D721Med (cell line): ENCODE measurements around the gene ADARB2.

Source experiments
- DNase-seq: peaks from one replicate; pipeline ENCODE4 v3.0.0; 2011; ENCODE audit warnings: low spot score; ENCODE audit not compliant: insufficient read length
- FAIRE-seq: peaks from 2 replicates; lab custom pipeline; 2011; peaks lifted over from hg19 to GRCh38; lab: Jason Lieb, UNC
- TF ChIP-seq, protein P1 (sequence below): IDR thresholded peaks from 2 replicates; pipeline ENCODE4 v1.5.1; 2012; ENCODE audit warnings: mild to moderate bottlenecking, control low read depth; ENCODE audit not compliant: insufficient read depth; ENCODE audit errors: missing control alignments

ADARB2 gene

GRCh38 chr10:1591742-1592141 is 145.6 kb downstream of the ADARB2 start:
- FAIRE-seq: no peak
- TF ChIP-seq, protein P1, sequence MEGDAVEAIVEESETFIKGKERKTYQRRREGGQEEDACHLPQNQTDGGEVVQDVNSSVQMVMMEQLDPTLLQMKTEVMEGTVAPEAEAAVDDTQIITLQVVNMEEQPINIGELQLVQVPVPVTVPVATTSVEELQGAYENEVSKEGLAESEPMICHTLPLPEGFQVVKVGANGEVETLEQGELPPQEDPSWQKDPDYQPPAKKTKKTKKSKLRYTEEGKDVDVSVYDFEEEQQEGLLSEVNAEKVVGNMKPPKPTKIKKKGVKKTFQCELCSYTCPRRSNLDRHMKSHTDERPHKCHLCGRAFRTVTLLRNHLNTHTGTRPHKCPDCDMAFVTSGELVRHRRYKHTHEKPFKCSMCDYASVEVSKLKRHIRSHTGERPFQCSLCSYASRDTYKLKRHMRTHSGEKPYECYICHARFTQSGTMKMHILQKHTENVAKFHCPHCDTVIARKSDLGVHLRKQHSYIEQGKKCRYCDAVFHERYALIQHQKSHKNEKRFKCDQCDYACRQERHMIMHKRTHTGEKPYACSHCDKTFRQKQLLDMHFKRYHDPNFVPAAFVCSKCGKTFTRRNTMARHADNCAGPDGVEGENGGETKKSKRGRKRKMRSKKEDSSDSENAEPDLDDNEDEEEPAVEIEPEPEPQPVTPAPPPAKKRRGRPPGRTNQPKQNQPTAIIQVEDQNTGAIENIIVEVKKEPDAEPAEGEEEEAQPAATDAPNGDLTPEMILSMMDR: no peak

GRCh38 chr10:1591045-1591444 is 146.3 kb downstream of the ADARB2 start:
- FAIRE-seq (no peak), DNase-seq (no peak)
- TF ChIP-seq, protein P1: no peak

More at GRCh38 chr10:1591742-1592141, 145.6 kb downstream of the ADARB2 start:
- no peak for DNase-seq

- TF ChIP-seq, protein P1: no peak
- DNase-seq: no peak
- no peak for FAIRE-seq
Observed at GRCh38 chr10:1589257-1589656, 148.1 kb downstream of the ADARB2 start.

- TF ChIP-seq, protein P1: no peak
- DNase-seq: no peak
- FAIRE-seq: no peak
Observed at GRCh38 chr10:1582739-1583138, 154.6 kb downstream of the ADARB2 start.

GRCh38 chr10:1581189-1581588 is 156.1 kb downstream of the ADARB2 start:
- FAIRE-seq: no peak

GRCh38 chr10:1579671-1580070 is 157.7 kb downstream of the ADARB2 start:
- FAIRE-seq (no peak), DNase-seq (no peak)
- TF ChIP-seq, protein P1: no peak

More at GRCh38 chr10:1581189-1581588, 156.1 kb downstream of the ADARB2 start:
- TF ChIP-seq, protein P1: no peak
- no peak for DNase-seq

GRCh38 chr10:1579141-1579491 is 158.2 kb downstream of the ADARB2 start:
- FAIRE-seq (no peak), DNase-seq (no peak)

More at GRCh38 chr10:1579141-1579491, 158.2 kb downstream of the ADARB2 start:
- TF ChIP-seq, protein P1: no peak
